Mesenteric fat pad (tissue), 1 donor: Measurements from ENCODE around the gene PYGO2. TPM values are rescaled to one million over a fixed set of nuclear protein-coding genes. Genes with fewer than 3 reads are reported as not detected.
A peak's percentile ranks its signal among the peaks of the same experiment; 100 is the strongest.

Experiments
- DNase-seq: peaks from one replicate; pipeline ENCODE4 v3.0.0-alpha.2; 2020; ENCODE audit warnings: low spot score
- long read RNA-seq: library from polyadenylated mRNA; unstranded; transcript quantifications from one replicate; pipeline ENCODE4 v2.0.0, GENCODE V29; 2020
- total RNA-seq: library from RNA; stranded (reverse); fragmentation: NEBNext Ultra II Directional; extraction: Animal tissue kit (Norgen Biotek cat#: 25700); gene quantifications from one replicate; pipeline ENCODE4 v1.2.1, GENCODE V29; 2021
- donor health status: DM: yes; HTN: yes; CAD: no.

Gene PYGO2
- 22.2 TPM for total RNA-seq
- long read RNA-seq, transcript PYGO2-202 (3 exons, 3,146 nt): major isoform, 5 of 18 reads
- long read RNA-seq, partial matches to known transcripts: 0 of 18 reads
- long read RNA-seq, other reads (novel, unspliced or antisense): 13 of 18 reads

- peak; percentile 96 for DNase-seq
Measured at GRCh38 chr1:154961207-154962155, at the start of gene PYGO2. TSS of gene PYGO2 (minus strand) at chr1:154961782. CDS start at chr1:154961576, 206 bp downstream.

- no peak for DNase-seq
Measured at GRCh38 chr1:155011004-155011416, 49.4 kb upstream of the PYGO2 start.

- no peak for DNase-seq
Measured at GRCh38 chr1:155010211-155010918, 48.8 kb upstream of the PYGO2 start.

- DNase-seq: no peak
Measured at GRCh38 chr1:155009742-155010141, 48.2 kb upstream of the PYGO2 start.

GRCh38 chr1:155009221-155009711, 47.7 kb upstream of the PYGO2 start:
- DNase-seq: no peak

- no peak for DNase-seq
Measured at GRCh38 chr1:155008015-155008941, 46.7 kb upstream of the PYGO2 start.

- DNase-seq: no peak
Measured at GRCh38 chr1:155007251-155007828, 45.8 kb upstream of the PYGO2 start.

GRCh38 chr1:155006601-155007101, 45.1 kb upstream of the PYGO2 start:
- DNase-seq: no peak

GRCh38 chr1:155005076-155006011, 43.8 kb upstream of the PYGO2 start:
- no peak for DNase-seq

GRCh38 chr1:155004352-155005075, 42.9 kb upstream of the PYGO2 start:
- no peak for DNase-seq

- no peak for DNase-seq
Measured at GRCh38 chr1:155003766-155004351, 42.3 kb upstream of the PYGO2 start.

- DNase-seq: no peak
Measured at GRCh38 chr1:155003227-155003765, 41.7 kb upstream of the PYGO2 start.

GRCh38 chr1:155002464-155003226, 41.1 kb upstream of the PYGO2 start, which contains the start of gene ZBTB7B:
TSS of gene ZBTB7B (plus strand) at chr1:155002802. CDS start at chr1:155014661, 11,859 bp downstream.
- no peak for DNase-seq

GRCh38 chr1:155001675-155002463, 40.3 kb upstream of the PYGO2 start:
- peak; percentile 99 for DNase-seq

- DNase-seq: no peak
Measured at GRCh38 chr1:155001425-155001674, 39.8 kb upstream of the PYGO2 start.
